WTC11 (cell line): ENCODE measurements around the gene CHCHD2.

Experiments
- CTCF ChIP-seq: fragments of 200-600 bp; IDR thresholded peaks from 2 replicates; pipeline ENCODE4 v1.8.0; 2022; ENCODE audit warnings: antibody characterized with exemption
- USF2 ChIP-seq: sonication (generic); formaldehyde crosslinking; IDR thresholded peaks from 2 replicates; pipeline ENCODE4 v1.8.1; 2023; ENCODE audit warnings: mild to moderate bottlenecking, missing genetic modification reagents, moderate library complexity

- TF ChIP-seq CTCF (no peak), USF2 (no peak)
Observed at GRCh38 chr7:56115852-56116538, 9.7 kb upstream of the CHCHD2 start, which contains the start of gene NUPR2.
